Measurements from ENCODE around the gene TBC1D24. TPM values are rescaled to one million over a fixed set of nuclear protein-coding genes. Genes with fewer than 3 reads are reported as not detected.
A peak's percentile ranks its signal among the peaks of the same experiment; 100 is the strongest.

Gene TBC1D24
- total and polyA plus RNA-seq, 8 donors, result 3.2 to 35.6 (median 9.0) TPM

DNA sequence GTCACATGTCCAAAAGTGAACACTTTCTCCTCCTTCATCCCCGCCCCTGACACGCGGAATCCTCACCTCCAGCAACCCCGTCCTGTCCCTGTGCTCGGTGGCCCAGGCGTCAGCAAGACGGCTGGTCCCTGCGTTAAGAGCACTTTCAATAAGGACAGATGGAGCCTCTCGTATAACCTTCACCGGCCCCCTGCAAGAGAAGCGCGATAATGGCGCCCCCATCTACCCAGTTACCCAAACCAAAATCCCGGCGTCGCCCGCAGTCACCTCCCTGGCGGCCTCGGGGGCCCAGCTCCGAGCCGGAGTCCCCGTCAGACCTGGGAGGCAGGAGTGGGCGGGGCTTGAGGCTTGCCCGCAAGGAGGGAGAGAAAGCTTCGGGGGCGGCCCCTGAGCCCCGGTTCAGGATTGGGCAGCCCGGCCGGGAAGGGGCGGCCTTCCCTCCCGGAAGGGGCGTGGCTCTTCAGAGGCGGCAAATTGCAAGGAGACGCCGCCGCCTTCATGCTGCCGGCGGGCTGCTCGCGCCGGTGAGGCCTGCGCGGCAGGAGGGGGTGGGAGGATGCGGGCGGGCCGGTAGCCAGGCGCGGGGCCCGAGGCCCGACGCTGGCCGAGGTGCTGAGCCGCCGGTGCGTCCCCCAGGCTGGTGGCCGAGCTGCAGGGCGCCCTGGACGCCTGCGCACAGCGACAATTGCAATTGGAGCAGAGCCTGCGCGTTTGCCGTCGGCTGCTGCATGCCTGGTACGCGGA lies 15.1 kb upstream of the TBC1D24 start, which contains the start of gene TEDC2:
TSS of gene TEDC2 (plus strand) at position 463 of the 744 bp plus-strand sequence. CDS start at position 499, 36 bp downstream.
- DNase-seq, result peak; percentile 98
- peaks cover 5 to 20% (median 11%) of the 10 kb centered on the region in 4 donors for H3K36me3 ChIP-seq
- H3K27ac ChIP-seq, result peak within 1 kb of the TSS in 4 of 5 donors; percentile 8 to 65 (median 28)
- intact Hi-C loops (cut with DNase I; ENCODE audit: low total_unique reads), result no loop called here
- WGBS, 5 donors, result 0 to 1% (median 0%) methylated on average over 12 to 66 of the region's 66 CpGs
- no peak for TF ChIP-seq POLR2A (IDR thresholded peaks at IDR 0.05)
- TF ChIP-seq POLR2AphosphoS5 (IDR thresholded peaks at IDR 0.05), result peak in 1 of 3 donors; percentile 77
- H3K27me3 ChIP-seq, result no peaks in the 10 kb centered on the region
- no peaks in the 10 kb centered on the region for H3K9me3 ChIP-seq
- H3K4me3 ChIP-seq, result peak within 1 kb of the TSS; percentile 48 to 66 (median 58)
- peaks cover 10 to 25% (median 19%) of the 10 kb centered on the region in 4 donors for H3K4me1 ChIP-seq

DNA sequence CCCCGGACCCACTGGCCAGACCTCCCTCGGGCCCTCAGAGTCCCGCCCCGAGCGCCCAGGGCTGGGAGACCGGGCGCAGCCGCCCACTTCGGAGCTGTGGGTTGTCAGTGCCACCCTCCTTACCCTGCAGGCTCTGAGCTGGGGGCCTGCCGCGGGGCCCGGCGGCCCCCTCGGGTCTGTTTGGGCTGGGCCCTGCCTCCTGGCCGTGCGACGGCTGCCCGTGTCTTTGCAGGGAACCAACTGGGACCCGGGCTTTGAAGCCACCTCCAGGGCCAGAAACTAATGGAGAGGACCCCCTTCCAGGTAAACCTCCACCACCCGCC lies 14.6 kb upstream of the TBC1D24 start:
- Histone ChIP-seq H3K4me3 (peak overlapping the region; percentile 48 to 66 (median 58)), H3K27me3 (no peaks in the 10 kb centered on the region), H3K27ac (peak overlapping the region in 3 of 5 donors; percentile 8 to 65 (median 34)), H3K4me1 (peaks cover 10 to 25% (median 19%) of the 10 kb centered on the region in 4 donors), H3K36me3 (peaks cover 5 to 18% (median 11%) of the 10 kb centered on the region in 4 donors), H3K9me3 (no peaks in the 10 kb centered on the region)
- WGBS, 5 donors, result 0 to 12% (median 2%) methylated on average over 6 to 20 of the region's 20 CpGs
- intact Hi-C loops (cut with DNase I; ENCODE audit: low total_unique reads), result no loop called here
- TF ChIP-seq EP300 (IDR thresholded peaks at IDR 0.05), result no peak
- no peak for TF ChIP-seq POLR2A (IDR thresholded peaks at IDR 0.05)
- TF ChIP-seq POLR2AphosphoS5 (IDR thresholded peaks at IDR 0.05), result no peak
- TF ChIP-seq, protein P1, sequence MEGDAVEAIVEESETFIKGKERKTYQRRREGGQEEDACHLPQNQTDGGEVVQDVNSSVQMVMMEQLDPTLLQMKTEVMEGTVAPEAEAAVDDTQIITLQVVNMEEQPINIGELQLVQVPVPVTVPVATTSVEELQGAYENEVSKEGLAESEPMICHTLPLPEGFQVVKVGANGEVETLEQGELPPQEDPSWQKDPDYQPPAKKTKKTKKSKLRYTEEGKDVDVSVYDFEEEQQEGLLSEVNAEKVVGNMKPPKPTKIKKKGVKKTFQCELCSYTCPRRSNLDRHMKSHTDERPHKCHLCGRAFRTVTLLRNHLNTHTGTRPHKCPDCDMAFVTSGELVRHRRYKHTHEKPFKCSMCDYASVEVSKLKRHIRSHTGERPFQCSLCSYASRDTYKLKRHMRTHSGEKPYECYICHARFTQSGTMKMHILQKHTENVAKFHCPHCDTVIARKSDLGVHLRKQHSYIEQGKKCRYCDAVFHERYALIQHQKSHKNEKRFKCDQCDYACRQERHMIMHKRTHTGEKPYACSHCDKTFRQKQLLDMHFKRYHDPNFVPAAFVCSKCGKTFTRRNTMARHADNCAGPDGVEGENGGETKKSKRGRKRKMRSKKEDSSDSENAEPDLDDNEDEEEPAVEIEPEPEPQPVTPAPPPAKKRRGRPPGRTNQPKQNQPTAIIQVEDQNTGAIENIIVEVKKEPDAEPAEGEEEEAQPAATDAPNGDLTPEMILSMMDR (IDR thresholded peaks at IDR 0.05), result no peak
- DNase-seq, result no peak

DNA sequence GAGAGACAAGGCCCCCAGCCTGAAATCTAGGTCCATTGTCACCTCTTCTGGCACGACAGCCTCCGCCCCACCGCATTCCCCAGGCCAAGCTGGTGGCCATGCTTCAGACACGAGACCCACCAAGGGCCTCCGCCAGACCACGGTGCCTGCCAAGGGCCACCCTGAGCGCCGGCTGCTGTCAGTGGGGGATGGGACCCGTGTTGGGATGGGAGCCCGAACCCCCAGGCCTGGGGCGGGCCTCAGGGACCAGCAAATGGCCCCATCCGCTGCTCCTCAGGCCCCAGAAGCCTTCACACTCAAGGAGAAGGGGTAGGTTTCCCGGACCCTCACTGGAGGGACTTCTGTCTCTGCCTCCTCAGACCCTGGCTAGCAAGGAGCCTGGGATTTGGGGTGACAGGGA lies 14.0 kb upstream of the TBC1D24 start:
- Histone ChIP-seq H3K27me3 (no peaks in the 10 kb centered on the region), H3K36me3 (peaks cover 5 to 16% (median 11%) of the 10 kb centered on the region in 4 donors), H3K4me1 (peaks cover 10 to 25% (median 19%) of the 10 kb centered on the region in 4 donors), H3K9me3 (no peaks in the 10 kb centered on the region), H3K27ac (no peak overlapping the region), H3K4me3 (no peak overlapping the region)
- no peak for DNase-seq
- intact Hi-C loops (cut with DNase I; ENCODE audit: low total_unique reads), result no loop called here
- TF ChIP-seq POLR2AphosphoS5 (IDR thresholded peaks at IDR 0.05), result no peak
- no peak for TF ChIP-seq POLR2A (IDR thresholded peaks at IDR 0.05)
- TF ChIP-seq, protein P1 (IDR thresholded peaks at IDR 0.05), result no peak
- TF ChIP-seq EP300 (IDR thresholded peaks at IDR 0.05), result no peak
- WGBS, 5 donors, result 83 to 91% (median 89%) methylated on average over 5 to 13 of the region's 13 CpGs

DNA sequence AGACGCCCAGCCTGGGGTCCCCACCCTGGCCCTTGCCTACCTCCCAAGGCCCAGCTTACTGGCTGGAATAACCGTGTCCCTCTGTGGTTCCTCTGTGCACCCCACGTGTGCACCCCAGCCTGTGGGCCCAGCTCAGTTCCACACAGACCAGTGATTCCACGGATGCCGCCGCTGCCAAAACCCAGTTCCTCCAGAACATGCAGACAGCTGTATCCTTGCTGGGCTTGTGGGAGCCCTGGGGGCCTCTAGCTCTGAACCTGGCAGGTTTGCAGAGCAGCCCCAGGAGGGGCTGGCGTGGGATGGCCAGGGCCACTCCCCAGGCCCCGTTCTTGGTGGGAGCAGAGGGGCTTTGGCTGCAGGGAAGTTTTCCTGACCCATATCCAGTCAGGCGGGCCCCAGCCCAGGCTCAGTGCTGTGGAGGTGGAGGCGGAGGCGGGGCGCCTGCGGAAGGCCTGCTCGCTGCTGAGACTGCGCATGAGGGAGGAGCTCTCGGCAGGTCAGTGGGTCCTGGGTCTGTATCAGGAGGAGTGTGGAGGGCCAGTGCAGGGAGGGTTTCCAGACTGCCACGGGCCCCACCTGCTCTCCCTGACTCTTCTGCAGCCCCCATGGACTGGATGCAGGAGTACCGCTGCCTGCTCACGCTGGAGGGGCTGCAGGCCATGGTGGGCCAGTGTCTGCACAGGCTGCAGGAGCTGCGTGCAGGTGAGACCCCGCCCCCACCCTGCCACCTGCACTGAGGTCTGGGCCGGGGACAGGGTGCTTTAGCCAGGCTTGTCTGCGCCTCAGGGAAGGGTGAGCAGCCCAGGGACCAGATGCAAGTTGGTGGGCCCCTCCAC lies 12.7 kb upstream of the TBC1D24 start:
- Histone ChIP-seq H3K36me3 (peaks cover 0 to 3% (median 1%) of the 10 kb centered on the region in 4 donors), H3K9me3 (no peaks in the 10 kb centered on the region), H3K4me1 (peaks cover 10 to 28% (median 21%) of the 10 kb centered on the region in 4 donors), H3K27me3 (peaks cover 0 to 7% (median 0%) of the 10 kb centered on the region in 3 donors), H3K27ac (no peak overlapping the region), H3K4me3 (no peak overlapping the region)
- intact Hi-C loops (cut with DNase I; ENCODE audit: low total_unique reads), result no loop called here
- no peak for DNase-seq
- 83 to 96% (median 93%) methylated on average over 11 to 23 of the region's 23 CpGs for WGBS, 5 donors
- TF ChIP-seq, protein P1 (IDR thresholded peaks at IDR 0.05), result no peak
- TF ChIP-seq EP300 (IDR thresholded peaks at IDR 0.05), result no peak
- TF ChIP-seq POLR2A (IDR thresholded peaks at IDR 0.05), result no peak
- no peak for TF ChIP-seq POLR2AphosphoS5 (IDR thresholded peaks at IDR 0.05)

Data from stomach (tissue), 9 donors.